MCF 10A (cell line): ENCODE data around the gene MMP28. TPM values are rescaled to one million over a fixed set of nuclear protein-coding genes. Genes with fewer than 3 reads are reported as not detected.
A peak's percentile ranks its signal among the peaks of the same experiment; 100 is the strongest.

Experiments
- BruUV-seq: library from RNA; stranded (reverse); fragments of 400-500 nt; replicated peaks from 2 replicates; lab custom pipeline; 2021; lab: Mats Ljungman, UMichigan
- CTCF ChIA-PET: fragments of 300-600 bp; sonication (Branson Sonifier 250); formaldehyde crosslinking; extraction: SDS; loops from one replicate; lab custom pipeline; 2021; ENCODE audit warnings: antibody characterized with exemption, inconsistent platforms; lab: Yijun Ruan, JAX
- POLR2A ChIA-PET: fragments of 300-600, 350-650 bp; sonication (Branson Sonifier 250); formaldehyde crosslinking; extraction: SDS; loops from one replicate; lab custom pipeline; 2020; ENCODE audit warnings: antibody characterized with exemption, inconsistent platforms; lab: Yijun Ruan, JAX
- DNase-seq: peaks from one replicate; pipeline ENCODE4 v3.0.0-alpha.2; 2018; ENCODE audit not compliant: unreplicated experiment
- H3K27ac Mint-ChIP-seq: one replicate; pipeline ENCODE4 v1.8.0; 2022; ENCODE audit warnings: mild to moderate bottlenecking, low read depth, mixed read lengths; ENCODE audit not compliant: unreplicated experiment
- H3K27me3 Mint-ChIP-seq: one replicate; pipeline ENCODE4 v1.8.0; 2022; ENCODE audit warnings: mixed read lengths; ENCODE audit not compliant: insufficient read depth, unreplicated experiment
- H3K36me3 Mint-ChIP-seq: one replicate; pipeline ENCODE4 v1.8.0; 2022; ENCODE audit warnings: mild to moderate bottlenecking, moderate library complexity, mixed read lengths; ENCODE audit not compliant: insufficient read depth, unreplicated experiment
- H3K4me1 Mint-ChIP-seq: one replicate; pipeline ENCODE4 v1.8.0; 2022; ENCODE audit warnings: mixed read lengths; ENCODE audit not compliant: insufficient read depth, unreplicated experiment
- H3K4me3 Mint-ChIP-seq: one replicate; pipeline ENCODE4 v1.8.0; 2022; ENCODE audit warnings: mild to moderate bottlenecking, moderate library complexity, mixed read lengths; ENCODE audit not compliant: unreplicated experiment
- H3K9me3 Mint-ChIP-seq: one replicate; pipeline ENCODE4 v1.8.0; 2022; ENCODE audit warnings: mixed read lengths; ENCODE audit not compliant: unreplicated experiment
- intact Hi-C: fragments of 100-400 bp; cut with micrococcal nuclease; formaldehyde crosslinking; loops from 2 replicates; pipeline ENCODE4 v1.14.1; 2022
- total RNA-seq: library from RNA; stranded (reverse); gene quantifications from 2 replicates; pipeline ENCODE4 v1.2.3, GENCODE V29; 2022
- TF ChIP-seq, protein P1 (sequence below): fragments of 200-600 bp; IDR thresholded peaks from one replicate; pipeline ENCODE4 v1.8.0; 2022; ENCODE audit warnings: antibody characterized with exemption, mild to moderate bottlenecking; ENCODE audit not compliant: unreplicated experiment

Gene MMP28
- total RNA-seq, 1 experiment from 2014 or later: 27.4 TPM

- CTCF ChIA-PET: interaction anchor here (0.6 to 11.7 kb wide), 13 partner anchors 8 to 218 kb away, joined by 3 to 153 read pairs (median 4); partner anchors contain the start of gene TAF15
- Mint-ChIP-seq H3K4me1 (peaks cover 51% of the 10 kb centered on the region), H3K27me3 (no peaks in the 10 kb centered on the region), H3K36me3 (peaks cover 6% of the 10 kb centered on the region), H3K4me3 (no peak overlapping the region), H3K27ac (no peak overlapping the region), H3K9me3 (no peaks in the 10 kb centered on the region)
- intact Hi-C loops: no loop called here
- no peak for DNase-seq
- no TSS peak for BruUV-seq
- POLR2A ChIA-PET: interaction anchor here (0.6 to 27.4 kb wide), 4 partner anchors 8 to 219 kb away, joined by 3 to 736 read pairs (median 88); partner anchors contain the start of genes PEX12 and TAF15
- TF ChIP-seq, protein P1, sequence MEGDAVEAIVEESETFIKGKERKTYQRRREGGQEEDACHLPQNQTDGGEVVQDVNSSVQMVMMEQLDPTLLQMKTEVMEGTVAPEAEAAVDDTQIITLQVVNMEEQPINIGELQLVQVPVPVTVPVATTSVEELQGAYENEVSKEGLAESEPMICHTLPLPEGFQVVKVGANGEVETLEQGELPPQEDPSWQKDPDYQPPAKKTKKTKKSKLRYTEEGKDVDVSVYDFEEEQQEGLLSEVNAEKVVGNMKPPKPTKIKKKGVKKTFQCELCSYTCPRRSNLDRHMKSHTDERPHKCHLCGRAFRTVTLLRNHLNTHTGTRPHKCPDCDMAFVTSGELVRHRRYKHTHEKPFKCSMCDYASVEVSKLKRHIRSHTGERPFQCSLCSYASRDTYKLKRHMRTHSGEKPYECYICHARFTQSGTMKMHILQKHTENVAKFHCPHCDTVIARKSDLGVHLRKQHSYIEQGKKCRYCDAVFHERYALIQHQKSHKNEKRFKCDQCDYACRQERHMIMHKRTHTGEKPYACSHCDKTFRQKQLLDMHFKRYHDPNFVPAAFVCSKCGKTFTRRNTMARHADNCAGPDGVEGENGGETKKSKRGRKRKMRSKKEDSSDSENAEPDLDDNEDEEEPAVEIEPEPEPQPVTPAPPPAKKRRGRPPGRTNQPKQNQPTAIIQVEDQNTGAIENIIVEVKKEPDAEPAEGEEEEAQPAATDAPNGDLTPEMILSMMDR: no peak
Observed at GRCh38 chr17:35796942-35797341, 1.5 kb upstream of the MMP28 start.

DNA sequence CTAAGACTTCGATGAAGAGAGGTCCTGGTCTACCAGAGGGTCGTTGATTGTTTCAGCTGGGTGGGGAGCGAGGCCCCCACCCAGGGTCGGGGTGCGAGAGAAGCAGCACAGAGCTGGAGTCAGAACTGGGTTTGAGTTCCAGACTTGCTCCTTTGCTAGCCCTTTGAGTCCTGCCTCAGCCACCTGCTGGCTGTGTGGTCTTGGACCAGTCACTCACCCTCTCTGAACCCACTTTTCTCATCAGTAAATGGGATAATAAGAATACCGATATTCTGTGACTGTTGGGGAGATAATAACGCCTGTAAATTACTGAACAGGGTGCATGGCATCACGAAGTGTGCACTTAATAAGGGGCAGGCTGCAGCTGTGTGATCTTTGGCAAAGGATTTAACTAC is 427 bp upstream of the MMP28 start:
- intact Hi-C loops: no loop called here
- TSS peak; percentile 27 for BruUV-seq
- Mint-ChIP-seq H3K27ac (no peak overlapping the region), H3K9me3 (no peaks in the 10 kb centered on the region), H3K27me3 (no peaks in the 10 kb centered on the region), H3K4me1 (peaks cover 47% of the 10 kb centered on the region), H3K4me3 (peak overlapping the region; percentile 72), H3K36me3 (peaks cover 7% of the 10 kb centered on the region)
- DNase-seq: no peak
- TF ChIP-seq, protein P1: no peak
- CTCF ChIA-PET: interaction anchor here (0.9 to 11.7 kb wide), 11 partner anchors 8 to 49 kb away, joined by 3 to 153 read pairs (median 5); partner anchors contain the start of gene TAF15
- POLR2A ChIA-PET: interaction anchor here (0.8 to 27.4 kb wide), 4 partner anchors 14 to 363 kb away, joined by 3 to 736 read pairs (median 60); partner anchors contain the start of genes SLFN12 and TAF15

- Mint-ChIP-seq H3K36me3 (peaks cover 7% of the 10 kb centered on the region), H3K27me3 (no peaks in the 10 kb centered on the region), H3K27ac (peak overlapping the region; percentile 68), H3K4me1 (peaks cover 43% of the 10 kb centered on the region), H3K4me3 (peak overlapping the region; percentile 72), H3K9me3 (no peaks in the 10 kb centered on the region)
- TF ChIP-seq, protein P1: no peak
- DNase-seq: peak; percentile 38
- BruUV-seq: no TSS peak
- intact Hi-C loops: no loop called here
- POLR2A ChIA-PET: interaction anchor here (0.6 to 27.4 kb wide), 3 partner anchors 16 to 536 kb away, joined by 4 to 736 read pairs (median 117); partner anchors contain the start of gene TAF15
- CTCF ChIA-PET: interaction anchor here (0.6 to 11.7 kb wide), 3 partner anchors 12 to 26 kb away, joined by 3 to 153 read pairs (median 6); no protein-coding TSS in a partner anchor
Observed at GRCh38 chr17:35793257-35793656, 2.2 kb downstream of the MMP28 start.

- Mint-ChIP-seq H3K4me3 (peak overlapping the region; percentile 72), H3K36me3 (peaks cover 11% of the 10 kb centered on the region), H3K9me3 (no peaks in the 10 kb centered on the region), H3K27ac (peak overlapping the region; percentile 91), H3K4me1 (peaks cover 43% of the 10 kb centered on the region), H3K27me3 (no peaks in the 10 kb centered on the region)
- ChIA-PET POLR2A (interaction anchor here (0.9 to 27.4 kb wide), 5 partner anchors 8 to 212 kb away, joined by 3 to 736 read pairs (median 5); partner anchors contain the start of gene TAF15), CTCF (interaction anchor here (1.1 to 11.7 kb wide), 5 partner anchors 13 to 25 kb away, joined by 3 to 153 read pairs (median 7); no protein-coding TSS in a partner anchor)
- BruUV-seq: no TSS peak
- intact Hi-C loops: no loop called here
- TF ChIP-seq, protein P1: no peak
- DNase-seq: no peak
Observed at GRCh38 chr17:35791681-35792350, 3.6 kb downstream of the MMP28 start.
